GM18499 (cell line): ENCODE results near the gene WEE1.
"Not testable (repeated sequence)": the region's sequence is repeated elsewhere in the genome, so short reads cannot be mapped to it uniquely, and the experiment has no call there.

ENCODE experiments used
- ATAC-seq: cut with Tn5 transposase; IDR thresholded peaks from one replicate; pipeline ENCODE4 v1.9.1; 2021; ENCODE audit warnings: moderate number of reproducible peaks; ENCODE audit not compliant: insufficient read depth, unreplicated experiment

WEE1 gene

DNA sequence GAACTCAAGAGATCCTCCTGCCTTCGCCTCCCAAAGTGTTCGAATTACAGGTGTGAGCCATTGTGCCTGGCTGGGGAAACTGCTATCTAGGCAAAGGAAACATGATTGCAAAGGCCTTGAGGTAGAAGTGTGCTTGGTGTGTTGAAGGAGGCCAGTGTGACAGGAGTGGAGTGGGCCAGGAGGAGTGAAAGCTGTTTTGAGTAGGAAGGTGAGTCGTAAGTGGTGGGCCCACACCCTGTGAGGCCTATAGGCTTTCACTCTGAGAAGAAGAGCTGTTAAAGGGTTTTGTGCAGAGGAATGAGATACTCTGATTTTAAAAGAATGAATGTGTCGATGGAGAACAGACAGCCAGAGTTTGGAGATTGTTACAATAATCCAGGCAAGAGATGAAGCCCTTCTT, 43.4 kb downstream of the WEE1 start:
- no peak for ATAC-seq

DNA sequence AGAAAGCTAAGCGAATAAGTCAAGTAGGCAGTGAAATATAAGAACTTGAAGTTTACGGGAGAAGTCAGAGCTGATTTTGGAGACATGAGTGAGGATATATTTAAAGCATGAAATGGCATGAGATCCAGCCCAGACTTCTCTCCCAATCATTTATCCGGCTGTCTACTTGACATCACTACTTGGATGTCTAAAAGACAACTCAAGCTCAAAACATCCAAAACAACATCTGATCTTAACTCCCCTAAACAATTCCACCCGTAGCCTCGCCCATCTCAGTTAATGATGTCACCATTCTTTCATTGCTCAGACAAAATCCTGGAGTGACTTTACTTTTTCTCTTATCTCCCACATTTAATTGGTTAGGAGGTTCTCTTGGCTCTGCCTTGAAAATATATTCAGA, 44.5 kb downstream of the WEE1 start:
- no peak for ATAC-seq

DNA sequence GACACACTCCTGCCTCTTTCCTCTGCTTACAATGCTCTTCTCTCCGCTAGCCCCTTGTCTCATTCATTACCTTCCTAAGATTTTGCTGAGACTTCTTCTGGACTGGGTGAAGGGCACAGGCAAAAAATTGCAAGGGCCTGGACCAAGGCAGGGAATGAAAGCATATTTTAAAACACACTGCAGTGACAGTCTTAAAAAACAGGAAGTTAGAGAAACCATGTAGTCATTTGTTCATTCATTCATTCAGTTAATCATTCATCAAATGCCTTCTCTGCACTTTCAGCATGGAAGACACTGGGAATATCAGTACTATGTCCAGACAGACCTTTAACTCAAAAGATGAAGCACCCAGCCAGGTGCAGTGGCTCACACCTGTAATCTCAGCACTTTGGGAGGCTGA, 45.5 kb downstream of the WEE1 start:
- no peak for ATAC-seq

DNA sequence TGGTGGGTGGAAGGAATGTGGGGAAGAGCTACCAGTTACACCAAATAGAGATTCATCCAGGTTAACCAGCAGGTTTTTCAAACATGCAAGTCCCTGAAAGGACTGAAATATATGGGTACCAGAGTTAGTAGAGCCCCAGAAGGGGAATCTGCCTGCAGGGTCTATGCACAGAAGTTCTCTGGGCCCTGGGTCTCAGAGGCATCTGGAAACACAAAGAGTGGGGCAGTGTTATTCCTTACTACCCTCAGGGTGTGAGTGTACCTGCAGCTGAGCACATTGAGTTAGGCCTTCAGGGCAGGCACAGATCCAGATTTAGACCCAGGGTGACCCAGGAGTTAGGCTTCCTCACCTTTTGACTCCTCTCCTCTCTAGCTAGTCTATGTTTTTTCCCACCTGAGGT, 46.5 kb downstream of the WEE1 start:
- no peak for ATAC-seq

DNA sequence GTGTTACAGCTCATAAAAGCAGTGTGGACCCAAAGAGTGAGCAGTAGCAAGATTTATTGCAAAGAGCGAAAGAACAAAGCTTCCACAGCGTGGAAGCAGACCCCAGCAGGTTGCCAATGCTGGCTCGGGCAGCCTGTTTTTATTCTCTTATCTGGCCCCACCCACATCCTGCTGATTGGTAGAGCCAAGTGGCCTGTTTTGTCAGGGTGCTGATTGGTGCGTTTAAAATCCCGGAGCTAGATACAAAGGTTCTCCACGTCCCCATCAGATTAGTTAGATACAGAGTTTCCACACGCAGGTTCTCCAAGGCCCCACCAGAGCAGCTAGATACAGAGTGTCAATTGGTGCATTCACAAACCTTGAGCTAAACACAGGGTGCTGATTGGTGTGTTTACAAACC, 48.9 kb downstream of the WEE1 start:
- ATAC-seq = not testable (repeated sequence)

DNA sequence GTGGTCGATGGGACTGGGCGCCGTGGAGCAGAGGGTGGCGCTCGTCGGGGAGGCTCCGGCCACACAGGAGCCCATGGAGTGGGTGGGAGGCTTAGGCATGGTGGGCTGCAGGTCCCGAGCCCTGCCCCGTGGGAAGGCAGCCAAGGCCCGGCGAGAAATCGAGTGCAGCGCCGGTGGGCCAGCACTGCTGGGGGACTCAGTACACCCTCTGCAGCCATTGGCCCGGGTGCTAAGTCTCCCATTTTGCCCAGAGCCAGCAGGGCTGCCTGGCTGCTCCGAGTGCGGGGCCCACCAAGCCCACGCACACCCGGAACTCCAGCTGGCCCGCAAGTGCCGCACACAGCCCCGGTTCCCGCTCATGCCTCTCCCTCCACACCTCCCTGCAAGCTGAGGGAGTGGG, 49.6 kb downstream of the WEE1 start:
- not testable (repeated sequence) for ATAC-seq

DNA sequence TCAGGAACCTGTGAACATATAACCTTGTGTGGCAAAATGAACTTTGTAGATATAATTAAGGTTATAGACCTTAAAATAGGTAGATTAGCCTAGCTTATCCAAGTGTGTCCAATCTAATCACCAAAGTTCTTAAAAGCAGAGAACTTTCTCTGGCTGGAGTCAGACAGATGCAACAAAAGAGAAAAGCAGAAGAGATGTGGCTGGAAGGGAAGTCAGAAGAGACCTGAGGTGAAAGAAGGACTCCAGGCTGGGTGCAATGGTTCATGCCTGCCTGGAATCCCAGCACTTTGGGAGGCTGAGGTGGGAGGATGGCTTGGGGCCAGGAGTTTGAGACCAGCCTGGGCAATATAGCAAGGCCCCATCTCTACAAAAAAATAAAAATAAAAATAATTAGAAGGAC, 51.0 kb downstream of the WEE1 start:
- ATAC-seq = no peak

DNA sequence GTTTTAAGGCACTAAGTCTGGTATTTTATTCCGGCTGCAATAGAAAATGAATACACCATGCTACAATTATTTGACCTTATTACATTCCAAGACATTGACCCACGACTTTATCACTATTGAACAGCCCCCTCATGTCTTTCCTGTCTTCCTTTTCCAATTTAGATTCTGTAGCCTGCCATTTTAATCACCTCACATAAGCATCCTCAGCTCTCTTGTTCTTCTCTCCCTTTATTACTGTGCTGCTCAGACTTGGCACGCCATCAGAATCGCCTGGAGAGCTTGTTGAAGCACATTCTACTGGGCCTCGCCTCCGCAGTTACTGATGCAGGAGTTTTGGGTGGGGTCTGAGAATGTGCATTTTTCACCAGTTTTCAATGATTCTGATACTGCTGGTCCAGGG, 51.7 kb downstream of the WEE1 start:
- ATAC-seq = no peak

DNA sequence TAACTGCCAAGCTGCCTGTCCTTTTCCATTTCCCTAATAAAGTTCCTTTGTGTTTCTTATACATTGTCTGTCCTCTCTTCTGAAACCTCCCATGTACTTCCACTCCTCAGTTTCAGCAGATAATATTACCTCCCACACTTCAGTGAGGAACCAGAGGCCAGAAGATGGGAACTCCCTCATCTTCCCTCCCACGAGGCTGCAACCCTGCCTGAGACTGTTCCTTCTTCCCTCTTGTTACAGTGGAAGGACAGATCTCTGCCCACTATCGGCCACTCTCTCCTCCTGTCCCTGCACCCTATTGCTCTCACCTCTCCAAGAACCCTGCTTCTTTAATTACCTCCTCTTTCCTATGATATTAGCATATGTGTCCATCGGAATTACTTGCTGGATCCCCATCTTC, 52.3 kb downstream of the WEE1 start:
- no peak for ATAC-seq

DNA sequence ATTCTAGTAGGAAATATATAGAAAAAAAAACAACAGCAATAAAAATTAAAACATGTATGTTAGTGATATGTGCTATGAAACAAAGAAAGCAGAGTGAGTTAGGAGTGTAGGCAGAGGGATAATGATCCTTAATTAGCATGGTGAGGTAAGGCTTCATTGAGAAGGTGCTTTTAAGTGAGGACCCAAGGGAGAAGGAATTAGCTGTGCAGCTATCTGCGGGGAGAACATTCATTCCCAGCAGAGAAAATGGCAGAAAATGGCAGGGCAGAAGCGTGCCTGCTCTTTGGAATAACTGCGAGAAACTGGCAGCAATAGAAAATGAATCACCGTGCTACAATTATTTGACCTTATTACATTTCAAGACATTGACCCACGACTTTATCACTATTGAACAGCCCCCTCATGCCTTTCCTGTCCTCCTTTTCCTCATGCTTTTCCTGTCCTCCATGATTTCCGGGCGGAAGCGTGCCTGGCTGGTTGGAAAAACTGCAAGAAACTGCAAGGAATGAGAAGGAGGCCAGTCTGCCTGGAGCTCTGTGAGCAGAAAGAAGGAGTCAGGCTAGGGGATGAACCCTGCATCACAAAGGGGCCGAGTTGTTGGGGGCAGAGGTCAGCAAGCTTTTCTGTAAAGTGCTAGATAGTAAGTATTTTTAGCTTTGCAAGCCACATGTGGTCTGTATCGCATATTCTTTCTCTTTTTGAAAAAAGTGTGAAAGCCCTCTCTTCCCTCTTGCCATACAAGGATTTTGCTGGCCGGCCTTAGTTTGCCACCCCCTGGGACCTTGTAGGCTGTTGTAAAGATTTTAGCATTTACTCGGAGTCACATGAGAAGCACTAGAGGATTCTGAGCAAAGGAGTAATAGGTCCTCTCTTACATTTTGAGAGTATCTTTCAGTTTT, 53.3 kb downstream of the WEE1 start:
- no peak for ATAC-seq

DNA sequence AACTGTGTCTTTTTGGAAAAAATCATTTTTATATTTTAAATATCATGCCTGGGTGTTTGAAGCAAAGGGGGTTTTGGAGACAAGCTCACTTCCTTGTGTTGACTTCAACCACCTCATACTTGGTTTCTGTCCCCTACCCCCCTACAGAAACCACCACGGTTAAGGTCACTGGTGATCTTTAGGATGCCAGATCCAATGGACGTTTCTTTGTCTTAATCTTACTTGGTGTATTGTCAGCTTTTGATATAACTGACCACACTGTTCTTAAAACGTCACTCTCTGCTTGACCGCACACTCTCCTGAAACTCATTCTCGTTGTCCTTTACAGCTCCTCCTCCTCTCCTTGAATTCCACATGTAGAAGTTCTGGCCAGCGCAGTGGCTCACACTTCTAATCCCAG, 55.6 kb downstream of the WEE1 start:
- ATAC-seq = no peak

DNA sequence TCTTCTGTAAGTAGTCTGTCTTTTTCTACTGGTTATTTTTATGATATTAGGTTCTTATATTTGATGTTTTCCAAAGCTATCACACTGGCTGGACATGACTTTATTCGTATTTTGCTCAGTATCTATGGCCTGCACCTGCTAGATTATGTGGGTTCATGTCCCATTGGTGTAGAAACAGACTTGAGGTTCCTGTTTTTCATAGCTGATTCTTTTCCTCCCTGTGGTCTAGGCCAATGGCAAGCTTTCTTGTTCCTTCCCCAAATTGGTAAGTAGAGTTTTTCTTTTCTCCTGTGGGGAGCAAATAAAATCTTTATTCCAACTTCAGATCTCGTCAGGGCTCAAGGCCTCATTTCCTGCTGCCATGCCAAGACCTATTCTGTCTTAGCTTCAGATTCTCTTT, 60.2 kb downstream of the WEE1 start:
- no peak for ATAC-seq

DNA sequence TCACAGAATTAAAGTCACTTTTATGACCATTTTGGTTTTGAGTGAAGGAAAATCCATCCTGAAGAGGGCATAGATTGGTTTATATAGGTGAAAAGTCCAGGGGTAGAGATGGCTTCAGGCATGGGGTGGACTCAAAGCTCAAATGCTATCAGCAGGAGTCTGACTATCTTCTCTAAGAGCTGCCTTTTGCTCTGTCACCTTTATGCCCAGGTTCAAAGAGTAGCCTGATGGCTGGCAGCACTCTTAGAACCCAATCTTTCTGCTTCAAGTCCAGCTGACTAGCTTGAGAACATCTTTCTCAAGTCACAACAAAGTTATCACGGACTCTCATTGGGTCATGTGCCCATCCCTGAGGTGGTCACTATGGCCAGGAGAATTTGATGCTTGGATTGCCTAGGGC, 63.2 kb downstream of the WEE1 start:
- no peak for ATAC-seq

DNA sequence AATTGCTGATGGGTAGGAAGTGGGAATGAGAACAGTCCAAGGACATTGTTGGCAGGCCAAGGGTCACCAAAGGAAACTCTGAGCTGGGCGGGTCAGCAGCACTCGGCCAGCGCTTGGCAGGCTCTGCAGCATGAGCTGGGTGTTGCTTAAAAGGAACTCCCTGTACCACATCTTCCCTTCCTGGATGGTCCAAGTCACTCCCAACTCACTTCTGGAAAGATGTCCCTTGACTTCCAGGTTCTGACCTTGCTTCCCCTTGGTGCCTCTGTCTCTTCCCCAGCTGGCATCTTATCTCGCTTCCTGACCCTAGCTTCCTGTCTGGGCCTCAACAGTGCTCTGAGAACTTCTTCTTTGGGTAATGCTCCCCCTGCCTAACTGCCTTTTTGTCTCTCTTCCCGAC, 65.6 kb downstream of the WEE1 start:
- no peak for ATAC-seq
